Measurements from ENCODE around the gene USP10. TPM values are rescaled to one million over a fixed set of nuclear protein-coding genes. Genes with fewer than 3 reads are reported as not detected.
A peak's percentile ranks its signal among the peaks of the same experiment; 100 is the strongest.

The USP10 gene
- total RNA-seq, 1 donor from 2014 or later: 107 TPM

DNA sequence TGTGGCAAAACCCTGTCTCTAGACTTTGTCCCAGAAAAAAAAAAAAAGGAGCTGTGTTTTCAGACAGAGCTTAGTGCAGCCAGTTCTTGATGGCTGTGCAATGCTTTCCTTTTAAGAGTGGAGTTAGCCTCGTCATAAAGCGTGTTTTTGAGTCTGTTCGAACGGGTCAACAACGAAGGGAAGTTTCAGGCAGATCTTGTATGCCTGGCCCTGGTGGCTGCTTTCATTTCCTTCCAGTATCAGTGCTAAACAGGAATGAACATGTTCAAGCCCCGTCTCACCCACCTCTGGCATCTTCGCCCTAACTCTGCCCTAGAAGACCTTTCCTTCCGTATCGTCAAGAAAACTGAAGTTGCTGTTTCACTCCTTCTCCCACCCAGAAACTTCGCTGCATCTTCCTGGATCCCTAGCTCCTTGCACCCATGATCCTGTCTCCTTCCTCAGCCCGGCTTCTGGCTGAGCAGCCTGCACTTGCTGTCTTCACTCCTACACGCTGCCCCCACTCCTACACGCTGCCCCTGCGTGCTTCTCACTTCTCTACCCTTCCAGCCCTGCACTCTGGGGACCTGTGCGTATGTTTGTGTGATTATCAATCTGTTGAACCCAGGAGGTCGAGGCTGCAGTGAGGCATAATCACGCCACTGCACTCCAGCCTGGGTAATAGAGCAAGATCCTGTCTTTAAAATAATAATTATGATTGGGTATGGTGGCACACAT lies 55.3 kb downstream of the USP10 start:
- TF ChIP-seq, protein P1, sequence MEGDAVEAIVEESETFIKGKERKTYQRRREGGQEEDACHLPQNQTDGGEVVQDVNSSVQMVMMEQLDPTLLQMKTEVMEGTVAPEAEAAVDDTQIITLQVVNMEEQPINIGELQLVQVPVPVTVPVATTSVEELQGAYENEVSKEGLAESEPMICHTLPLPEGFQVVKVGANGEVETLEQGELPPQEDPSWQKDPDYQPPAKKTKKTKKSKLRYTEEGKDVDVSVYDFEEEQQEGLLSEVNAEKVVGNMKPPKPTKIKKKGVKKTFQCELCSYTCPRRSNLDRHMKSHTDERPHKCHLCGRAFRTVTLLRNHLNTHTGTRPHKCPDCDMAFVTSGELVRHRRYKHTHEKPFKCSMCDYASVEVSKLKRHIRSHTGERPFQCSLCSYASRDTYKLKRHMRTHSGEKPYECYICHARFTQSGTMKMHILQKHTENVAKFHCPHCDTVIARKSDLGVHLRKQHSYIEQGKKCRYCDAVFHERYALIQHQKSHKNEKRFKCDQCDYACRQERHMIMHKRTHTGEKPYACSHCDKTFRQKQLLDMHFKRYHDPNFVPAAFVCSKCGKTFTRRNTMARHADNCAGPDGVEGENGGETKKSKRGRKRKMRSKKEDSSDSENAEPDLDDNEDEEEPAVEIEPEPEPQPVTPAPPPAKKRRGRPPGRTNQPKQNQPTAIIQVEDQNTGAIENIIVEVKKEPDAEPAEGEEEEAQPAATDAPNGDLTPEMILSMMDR (IDR thresholded peaks at IDR 0.05; ENCODE audit: insufficient read depth, low read depth, low read length): no peak
- no peak for TF ChIP-seq EZH2 (IDR thresholded peaks at IDR 0.05; ENCODE audit: insufficient read depth, low read length)
- DNase-seq (ENCODE audit: low read depth) (no peak), FAIRE-seq (no peak)
- Mint-ChIP-seq H3K36me3 (ENCODE audit: low read depth, unreplicated experiment) (peaks cover 3% of the 10 kb centered on the region), H3K4me3 (ENCODE audit: unreplicated experiment) (no peak overlapping the region), H3K4me1 (ENCODE audit: low read depth, unreplicated experiment) (peaks cover 19% of the 10 kb centered on the region), H3K9me3 (ENCODE audit: unreplicated experiment) (no peaks in the 10 kb centered on the region), H3K27me3 (ENCODE audit: low read depth, unreplicated experiment) (no peaks in the 10 kb centered on the region), H3K27ac (ENCODE audit: unreplicated experiment) (no peak overlapping the region)
- no peak overlapping the region for H3K4me3 ChIP-seq (ENCODE audit: insufficient read depth, low read depth, low read length)
- H3K9ac ChIP-seq (ENCODE audit: low read length): peak overlapping the region; percentile 40
- peaks cover 95% of the 10 kb centered on the region for H3K79me2 ChIP-seq (ENCODE audit: insufficient read depth, low read length)
- no peak overlapping the region for H2AFZ ChIP-seq (ENCODE audit: low read depth, low read length)
- no peak overlapping the region for H3K27ac ChIP-seq (ENCODE audit: low read depth, low read length)
- H3K27me3 ChIP-seq (ENCODE audit: insufficient read depth, low read length): no peaks in the 10 kb centered on the region
- peak overlapping the region; percentile 54 for H3K4me2 ChIP-seq (ENCODE audit: low read length)
- peaks cover 89% of the 10 kb centered on the region for H4K20me1 ChIP-seq (ENCODE audit: insufficient read depth, low read length)
- peaks cover 15% of the 10 kb centered on the region for H3K4me1 ChIP-seq (ENCODE audit: insufficient read depth, low read length)
- no peaks in the 10 kb centered on the region for H3K9me3 ChIP-seq (ENCODE audit: insufficient read depth, low read depth, low read length)
- H3K36me3 ChIP-seq (ENCODE audit: insufficient read depth, low read length): no peaks in the 10 kb centered on the region

DNA sequence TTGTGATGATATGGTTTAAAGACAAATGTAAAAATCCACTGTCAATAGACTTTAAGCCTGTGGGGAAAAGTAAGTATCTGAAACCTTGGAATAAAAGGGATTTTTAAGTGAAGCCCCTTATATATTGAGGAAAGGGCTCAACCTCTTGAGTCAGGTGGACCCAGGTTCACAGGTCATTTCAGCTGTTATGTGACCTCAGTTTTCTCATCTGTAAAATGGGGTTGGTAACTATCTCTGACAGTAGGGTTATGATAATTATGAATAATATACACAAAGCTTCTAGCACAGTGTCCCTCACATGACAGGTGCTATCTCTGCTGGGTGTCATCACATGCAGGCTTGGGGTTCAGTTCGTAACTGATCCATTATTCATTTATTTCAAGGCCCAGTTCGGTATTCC lies 57.0 kb downstream of the USP10 start:
- Histone ChIP-seq H3K9ac (ENCODE audit: low read length) (no peak overlapping the region), H3K36me3 (ENCODE audit: insufficient read depth, low read length) (no peaks in the 10 kb centered on the region), H3K9me3 (ENCODE audit: insufficient read depth, low read depth, low read length) (no peaks in the 10 kb centered on the region), H2AFZ (ENCODE audit: low read depth, low read length) (no peak overlapping the region), H3K4me3 (ENCODE audit: insufficient read depth, low read depth, low read length) (no peak overlapping the region), H3K79me2 (ENCODE audit: insufficient read depth, low read length) (peaks cover 92% of the 10 kb centered on the region), H3K27ac (ENCODE audit: low read depth, low read length) (no peak overlapping the region), H3K4me2 (ENCODE audit: low read length) (no peak overlapping the region), H3K27me3 (ENCODE audit: insufficient read depth, low read length) (no peaks in the 10 kb centered on the region), H3K4me1 (ENCODE audit: insufficient read depth, low read length) (peaks cover 19% of the 10 kb centered on the region), H4K20me1 (ENCODE audit: insufficient read depth, low read length) (peaks cover 89% of the 10 kb centered on the region)
- Mint-ChIP-seq H3K27me3 (ENCODE audit: low read depth, unreplicated experiment) (no peaks in the 10 kb centered on the region), H3K9me3 (ENCODE audit: unreplicated experiment) (no peaks in the 10 kb centered on the region), H3K4me3 (ENCODE audit: unreplicated experiment) (no peak overlapping the region), H3K27ac (ENCODE audit: unreplicated experiment) (no peak overlapping the region), H3K36me3 (ENCODE audit: low read depth, unreplicated experiment) (peaks cover 1% of the 10 kb centered on the region), H3K4me1 (ENCODE audit: low read depth, unreplicated experiment) (peaks cover 21% of the 10 kb centered on the region)
- no peak for TF ChIP-seq EZH2 (IDR thresholded peaks at IDR 0.05; ENCODE audit: insufficient read depth, low read length)
- TF ChIP-seq, protein P1 (IDR thresholded peaks at IDR 0.05; ENCODE audit: insufficient read depth, low read depth, low read length): no peak
- FAIRE-seq (no peak), DNase-seq (ENCODE audit: low read depth) (no peak)

DNA sequence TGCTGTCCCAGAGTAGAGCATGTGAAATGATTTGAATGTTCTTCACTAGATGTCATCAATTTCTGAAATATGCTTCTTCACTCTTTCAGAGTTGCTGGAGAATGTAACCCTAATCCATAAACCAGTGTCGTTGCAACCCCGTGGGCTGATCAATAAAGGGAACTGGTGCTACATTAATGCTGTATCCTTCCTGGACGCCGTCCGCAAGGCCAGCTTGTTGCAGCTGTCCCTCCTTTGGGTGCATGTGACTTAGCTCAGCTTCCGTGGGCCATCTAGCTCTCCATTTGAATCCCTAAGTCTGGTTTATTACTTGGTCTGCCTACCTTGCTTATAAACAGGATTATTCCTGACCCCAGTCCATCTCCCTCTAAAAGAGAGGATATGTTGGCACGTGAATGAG lies 58.8 kb downstream of the USP10 start:
- Mint-ChIP-seq H3K36me3 (ENCODE audit: low read depth, unreplicated experiment) (peaks cover 4% of the 10 kb centered on the region), H3K4me1 (ENCODE audit: low read depth, unreplicated experiment) (peaks cover 14% of the 10 kb centered on the region), H3K27ac (ENCODE audit: unreplicated experiment) (no peak overlapping the region), H3K4me3 (ENCODE audit: unreplicated experiment) (no peak overlapping the region), H3K9me3 (ENCODE audit: unreplicated experiment) (no peaks in the 10 kb centered on the region), H3K27me3 (ENCODE audit: low read depth, unreplicated experiment) (no peaks in the 10 kb centered on the region)
- no peaks in the 10 kb centered on the region for H3K27me3 ChIP-seq (ENCODE audit: insufficient read depth, low read length)
- H3K79me2 ChIP-seq (ENCODE audit: insufficient read depth, low read length): peaks cover 82% of the 10 kb centered on the region
- FAIRE-seq (no peak), DNase-seq (ENCODE audit: low read depth) (no peak)
- peaks cover 77% of the 10 kb centered on the region for H4K20me1 ChIP-seq (ENCODE audit: insufficient read depth, low read length)
- peaks cover 6% of the 10 kb centered on the region for H3K36me3 ChIP-seq (ENCODE audit: insufficient read depth, low read length)
- no peak overlapping the region for H2AFZ ChIP-seq (ENCODE audit: low read depth, low read length)
- no peak overlapping the region for H3K4me3 ChIP-seq (ENCODE audit: insufficient read depth, low read depth, low read length)
- no peak overlapping the region for H3K9ac ChIP-seq (ENCODE audit: low read length)
- no peak overlapping the region for H3K27ac ChIP-seq (ENCODE audit: low read depth, low read length)
- no peak for TF ChIP-seq EZH2 (IDR thresholded peaks at IDR 0.05; ENCODE audit: insufficient read depth, low read length)
- TF ChIP-seq, protein P1 (IDR thresholded peaks at IDR 0.05; ENCODE audit: insufficient read depth, low read depth, low read length): no peak
- no peak overlapping the region for H3K4me2 ChIP-seq (ENCODE audit: low read length)
- H3K9me3 ChIP-seq (ENCODE audit: insufficient read depth, low read depth, low read length): no peaks in the 10 kb centered on the region
- H3K4me1 ChIP-seq (ENCODE audit: insufficient read depth, low read length): peaks cover 14% of the 10 kb centered on the region
